GM13976 (cell line): ENCODE results near the gene CCNB1.

Source experiments
- DNase-seq: peaks from one replicate; pipeline ENCODE4 v3.0.0; 2012; ENCODE audit warnings: low spot score
- CTCF ChIP-seq: IDR thresholded peaks from 2 replicates; pipeline ENCODE4 v1.5.1; 2012; ENCODE audit warnings: borderline replicate concordance, mild to moderate bottlenecking; ENCODE audit not compliant: insufficient read depth; ENCODE audit errors: extremely low read depth, missing control alignments, control extremely low read depth
- in situ Hi-C: fragments of 300-500 bp; cut with MboI; formaldehyde crosslinking; loops from one replicate; pipeline ENCODE4 v1.12.0; 2022; ENCODE audit warnings: low sequenced_read_pairs, mixed read lengths, inconsistent platforms; ENCODE audit not compliant: unreplicated experiment

CCNB1 gene

GRCh38 chr5:69209602-69210001 is 42.7 kb downstream of the CCNB1 start:
- in situ Hi-C loops, result no loop called here
- TF ChIP-seq CTCF, result no peak
- DNase-seq, result no peak

GRCh38 chr5:69211200-69211599 is 44.2 kb downstream of the CCNB1 start:
- in situ Hi-C loops, result no loop called here
- TF ChIP-seq CTCF, result no peak
- DNase-seq, result no peak

GRCh38 chr5:69212022-69212421 is 45.1 kb downstream of the CCNB1 start:
- in situ Hi-C loops, result no loop called here
- TF ChIP-seq CTCF, result no peak
- DNase-seq, result no peak

GRCh38 chr5:69213513-69214215 is 46.7 kb downstream of the CCNB1 start:
- TF ChIP-seq CTCF, result no peak
- in situ Hi-C loops, result no loop called here
- no peak for DNase-seq

GRCh38 chr5:69217151-69217511 is 50.2 kb downstream of the CCNB1 start:
- in situ Hi-C loops, result no loop called here
- DNase-seq, result no peak
- no peak for TF ChIP-seq CTCF

- in situ Hi-C loops, result no loop called here
- no peak for TF ChIP-seq CTCF
- peak; percentile 99 for DNase-seq
Measured at GRCh38 chr5:69217548-69218526, 50.9 kb downstream of the CCNB1 start.
